ENCODE results near the gene BPTF. TPM values are rescaled to one million over a fixed set of nuclear protein-coding genes. Genes with fewer than 3 reads are reported as not detected.
A peak's percentile ranks its signal among the peaks of the same experiment; 100 is the strongest.

Gene BPTF
- total and polyA plus RNA-seq, 2 of the 13 experiments (the other 11 are each of a cell fraction or from before 2014, with no cell fraction given): 43.5 to 66.1 TPM

GRCh38 chr17:67993153-67993997 is 168.1 kb downstream of the BPTF start (continued):
- no peak for TF ChIP-seq CBX1 (IDR thresholded peaks at IDR 0.05; ENCODE audit: low read depth)
- TF ChIP-seq ZC3H4 (CRISPR knock-in tag; IDR thresholded peaks at IDR 0.05; ENCODE audit: borderline replicate concordance): no peak
- no peak for TF ChIP-seq RFX5 (IDR thresholded peaks at IDR 0.05; ENCODE audit: low read depth, low read length)
- TF ChIP-seq ZNF597 (CRISPR knock-in tag; IDR thresholded peaks at IDR 0.05): no peak
- TF ChIP-seq AHDC1 (CRISPR knock-in tag; IDR thresholded peaks at IDR 0.05; ENCODE audit: borderline replicate concordance): peak; percentile 53; the same call in 1 of the 2 replicates
- no peak for TF ChIP-seq PTBP1 (IDR thresholded peaks at IDR 0.05; ENCODE audit: low read depth, low read length, poor library complexity, severe bottlenecking)
- peak; percentile 57; the same call in 1 of the 2 replicates for TF ChIP-seq EEA1 (CRISPR knock-in tag; IDR thresholded peaks at IDR 0.05; ENCODE audit: borderline replicate concordance)
- 0 out of 2 replicates have a peak, but pooled peaks have one; percentile 65 for TF ChIP-seq ZNF704 (CRISPR knock-in tag; IDR thresholded peaks at IDR 0.05; ENCODE audit: borderline replicate concordance)
- TF ChIP-seq ZNF124 (CRISPR knock-in tag; IDR thresholded peaks at IDR 0.05): no peak
- TF ChIP-seq ZNF317 (CRISPR knock-in tag; IDR thresholded peaks at IDR 0.05): no peak
- no peak for TF ChIP-seq NFAT5 (CRISPR knock-in tag; IDR thresholded peaks at IDR 0.05)

All from HepG2 (cell line).